ENCODE data around the gene FAAP100. TPM values are rescaled to one million over a fixed set of nuclear protein-coding genes. Genes with fewer than 3 reads are reported as not detected.

FAAP100 gene
- polyA plus RNA-seq, 1 donor (not counting 4 experiments of a cell fraction or from before 2014, with no cell fraction given), result 3.8 TPM

GRCh38 chr17:81579821-81580321 lies 27.7 kb upstream of the FAAP100 start:
- Histone ChIP-seq H3K4me1 (ENCODE audit: control insufficient read depth, extremely low read depth, insufficient read depth, low read length) (peaks cover 43% of the 10 kb centered on the region), H4K20me1 (ENCODE audit: control insufficient read depth, extremely low read depth, insufficient read depth, low read length) (peaks cover 4% of the 10 kb centered on the region), H2AFZ (ENCODE audit: control insufficient read depth, low read length) (no peak overlapping the region), H3K36me3 (ENCODE audit: control insufficient read depth in 2 of 2, extremely low read depth in 1 of 2, insufficient read depth in 2 of 2, low read length in 2 of 2) (peaks cover 19 to 42% of the 10 kb centered on the region in 2 experiments), H3K4me3 (ENCODE audit: control insufficient read depth in 2 of 3, extremely low read depth in 1 of 3, insufficient read depth in 2 of 3, low read depth in 1 of 3, low read length in 3 of 3) (no peak overlapping the region), H3K9me3 (ENCODE audit: control insufficient read depth, low read depth, low read length) (no peaks in the 10 kb centered on the region), H3K9ac (ENCODE audit: control insufficient read depth, extremely low read depth, insufficient read depth, low read length) (no peak overlapping the region), H3K9me1 (ENCODE audit: control insufficient read depth, extremely low read depth, insufficient read depth, low read length) (peaks cover 13% of the 10 kb centered on the region), H3K79me2 (ENCODE audit: control insufficient read depth, insufficient read depth, low read length) (peaks cover 17% of the 10 kb centered on the region), H3K4me2 (ENCODE audit: control insufficient read depth, extremely low read depth, insufficient read depth, low read depth, low read length) (no peak overlapping the region), H3K27ac (ENCODE audit: control insufficient read depth, insufficient read depth, low read length) (no peak overlapping the region), H3K27me3 (ENCODE audit: control insufficient read depth, extremely low read depth, insufficient read depth, low read length) (no peaks in the 10 kb centered on the region)
- DNase-seq (ENCODE audit: low read depth, low spot score) (no peak), FAIRE-seq (no peak)
- TF ChIP-seq, protein P1, sequence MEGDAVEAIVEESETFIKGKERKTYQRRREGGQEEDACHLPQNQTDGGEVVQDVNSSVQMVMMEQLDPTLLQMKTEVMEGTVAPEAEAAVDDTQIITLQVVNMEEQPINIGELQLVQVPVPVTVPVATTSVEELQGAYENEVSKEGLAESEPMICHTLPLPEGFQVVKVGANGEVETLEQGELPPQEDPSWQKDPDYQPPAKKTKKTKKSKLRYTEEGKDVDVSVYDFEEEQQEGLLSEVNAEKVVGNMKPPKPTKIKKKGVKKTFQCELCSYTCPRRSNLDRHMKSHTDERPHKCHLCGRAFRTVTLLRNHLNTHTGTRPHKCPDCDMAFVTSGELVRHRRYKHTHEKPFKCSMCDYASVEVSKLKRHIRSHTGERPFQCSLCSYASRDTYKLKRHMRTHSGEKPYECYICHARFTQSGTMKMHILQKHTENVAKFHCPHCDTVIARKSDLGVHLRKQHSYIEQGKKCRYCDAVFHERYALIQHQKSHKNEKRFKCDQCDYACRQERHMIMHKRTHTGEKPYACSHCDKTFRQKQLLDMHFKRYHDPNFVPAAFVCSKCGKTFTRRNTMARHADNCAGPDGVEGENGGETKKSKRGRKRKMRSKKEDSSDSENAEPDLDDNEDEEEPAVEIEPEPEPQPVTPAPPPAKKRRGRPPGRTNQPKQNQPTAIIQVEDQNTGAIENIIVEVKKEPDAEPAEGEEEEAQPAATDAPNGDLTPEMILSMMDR (optimal IDR thresholded peaks at IDR 0.05 in 1 of 3, IDR thresholded peaks at IDR 0.05 in 1 of 3, conservative IDR thresholded peaks at IDR 0.05 in 1 of 3; ENCODE audit: extremely low read depth in 1 of 3, insufficient read depth in 2 of 3, low read length in 3 of 3), result no peak
- no peak for TF ChIP-seq EZH2 (IDR thresholded peaks at IDR 0.05; ENCODE audit: low read length)
- dilution Hi-C loops (cut with MboI; ENCODE audit: extremely low pct_ligation_motif_present, low sequenced_read_pairs), result no loop called here

DNA sequence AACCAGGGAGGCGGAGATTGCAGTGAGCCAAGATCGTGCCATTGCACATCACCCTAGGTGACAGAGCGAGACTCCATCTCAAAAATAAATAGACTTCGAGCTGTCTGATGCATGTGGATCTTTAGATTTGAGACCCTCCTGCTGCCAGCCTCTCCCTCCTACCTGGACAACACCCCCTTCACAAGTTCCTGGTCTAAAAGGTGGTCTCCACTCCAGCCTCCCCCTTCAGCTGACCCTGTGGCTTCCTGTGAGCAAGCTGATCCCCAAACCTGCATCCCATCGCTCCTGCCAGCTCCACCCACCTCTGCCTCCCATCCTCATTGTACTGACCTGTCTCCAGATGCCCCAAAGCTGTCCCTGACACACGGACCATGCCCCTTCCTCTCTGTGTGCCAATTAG lies 27.1 kb upstream of the FAAP100 start:
- FAIRE-seq (no peak), DNase-seq (ENCODE audit: low read depth, low spot score) (no peak)
- Histone ChIP-seq H2AFZ (ENCODE audit: control insufficient read depth, low read length) (no peak overlapping the region), H4K20me1 (ENCODE audit: control insufficient read depth, extremely low read depth, insufficient read depth, low read length) (peaks cover 4% of the 10 kb centered on the region), H3K9me3 (ENCODE audit: control insufficient read depth, low read depth, low read length) (no peaks in the 10 kb centered on the region), H3K4me2 (ENCODE audit: control insufficient read depth, extremely low read depth, insufficient read depth, low read depth, low read length) (no peak overlapping the region), H3K4me1 (ENCODE audit: control insufficient read depth, extremely low read depth, insufficient read depth, low read length) (peaks cover 43% of the 10 kb centered on the region), H3K9me1 (ENCODE audit: control insufficient read depth, extremely low read depth, insufficient read depth, low read length) (peaks cover 13% of the 10 kb centered on the region), H3K27me3 (ENCODE audit: control insufficient read depth, extremely low read depth, insufficient read depth, low read length) (no peaks in the 10 kb centered on the region), H3K79me2 (ENCODE audit: control insufficient read depth, insufficient read depth, low read length) (peaks cover 19% of the 10 kb centered on the region), H3K4me3 (ENCODE audit: control insufficient read depth in 2 of 3, extremely low read depth in 1 of 3, insufficient read depth in 2 of 3, low read depth in 1 of 3, low read length in 3 of 3) (no peak overlapping the region), H3K36me3 (ENCODE audit: control insufficient read depth in 2 of 2, extremely low read depth in 1 of 2, insufficient read depth in 2 of 2, low read length in 2 of 2) (peaks cover 19 to 43% of the 10 kb centered on the region in 2 experiments), H3K27ac (ENCODE audit: control insufficient read depth, insufficient read depth, low read length) (no peak overlapping the region), H3K9ac (ENCODE audit: control insufficient read depth, extremely low read depth, insufficient read depth, low read length) (no peak overlapping the region)
- TF ChIP-seq, protein P1 (optimal IDR thresholded peaks at IDR 0.05 in 1 of 3, IDR thresholded peaks at IDR 0.05 in 1 of 3, conservative IDR thresholded peaks at IDR 0.05 in 1 of 3; ENCODE audit: extremely low read depth in 1 of 3, insufficient read depth in 2 of 3, low read length in 3 of 3), result no peak
- no peak for TF ChIP-seq EZH2 (IDR thresholded peaks at IDR 0.05; ENCODE audit: low read length)
- dilution Hi-C loops (cut with MboI; ENCODE audit: extremely low pct_ligation_motif_present, low sequenced_read_pairs), result no loop called here
